AG08396 (cell line): Measurements from ENCODE around the gene ANKRD23.
"Not testable (repeated sequence)": the region's sequence is repeated elsewhere in the genome, so short reads cannot be mapped to it uniquely, and the experiment has no call there.

Experiments
- DNase-seq: peaks from one replicate; pipeline ENCODE4 v3.0.0; 2012; ENCODE audit warnings: low spot score, mixed read lengths

Gene ANKRD23

DNA sequence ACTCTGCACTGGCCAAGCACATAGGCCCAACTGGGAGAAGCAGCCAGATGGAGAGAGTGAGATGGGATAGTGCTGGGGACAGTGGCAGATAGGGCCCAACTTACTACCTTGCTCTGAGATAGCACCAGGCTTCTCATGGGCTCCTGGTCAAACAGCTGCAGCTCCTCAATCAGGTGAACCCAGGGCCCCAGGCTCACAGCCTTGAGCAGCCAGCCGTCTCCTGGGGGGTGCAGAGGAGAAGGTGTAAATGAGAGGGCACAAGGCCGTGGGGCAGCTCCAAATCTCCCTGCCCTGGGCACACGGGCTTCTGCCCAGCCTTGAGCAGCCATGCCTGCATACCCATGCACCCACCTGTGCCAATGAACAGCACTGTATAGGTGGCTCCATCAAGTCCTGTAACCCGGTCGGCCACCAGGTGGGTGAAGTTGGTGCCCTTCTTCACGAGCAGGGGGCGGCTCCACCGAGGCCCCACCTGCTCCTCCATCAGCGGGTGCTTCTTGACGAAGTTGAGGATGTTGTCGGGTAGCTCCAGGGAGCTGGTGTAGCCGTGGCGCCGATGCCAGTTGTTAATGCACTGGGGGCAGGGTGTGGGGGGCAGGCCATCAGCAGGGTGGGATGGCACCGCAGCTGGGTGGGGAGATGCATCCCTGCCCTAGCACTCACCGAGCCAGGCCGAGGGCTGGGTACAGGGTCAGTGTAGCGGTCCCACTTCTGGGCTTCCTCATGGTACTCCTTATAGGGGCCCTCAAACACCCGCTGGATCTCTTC, 19.9 kb upstream of the ANKRD23 start:
- no peak for DNase-seq

DNA sequence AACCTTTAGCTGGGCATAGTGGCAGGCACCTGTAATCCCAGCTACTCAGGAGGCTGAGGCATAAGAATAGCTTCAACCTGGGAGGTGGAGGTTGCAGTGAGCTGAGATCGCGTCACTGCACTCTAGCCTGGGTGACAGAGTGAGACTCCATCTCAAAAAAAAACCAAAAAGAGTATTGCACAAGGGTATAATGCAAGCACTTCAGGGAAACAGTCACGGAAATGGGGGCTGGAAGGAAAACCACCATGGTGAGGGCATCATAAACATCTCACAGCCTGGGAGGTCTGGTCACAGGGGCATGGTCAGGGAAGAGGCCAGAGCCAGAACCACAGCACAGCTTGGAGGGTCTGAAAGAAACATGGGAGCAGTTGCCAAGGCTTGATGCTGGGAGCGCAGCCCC, 19.2 kb upstream of the ANKRD23 start:
- not testable (repeated sequence) for DNase-seq

DNA sequence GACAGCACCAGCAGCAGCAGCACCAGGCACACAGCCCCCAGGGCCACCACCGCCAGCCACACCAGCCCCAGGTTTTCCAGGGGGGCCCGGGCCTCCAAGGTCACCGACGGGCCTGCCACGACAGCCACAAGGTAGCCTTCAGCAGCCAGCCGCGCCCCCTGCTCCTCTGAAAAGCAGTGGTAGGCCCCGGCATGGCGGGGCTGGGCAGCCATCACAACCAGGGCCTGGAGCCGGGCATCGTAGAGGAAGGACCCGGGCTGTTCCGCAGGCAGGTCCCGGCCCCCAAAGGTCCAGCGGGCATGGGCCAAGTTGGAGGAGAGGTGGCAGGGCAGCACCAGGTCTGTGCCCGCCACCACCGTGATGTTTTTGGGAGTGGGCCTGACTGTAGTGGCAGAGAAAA, 17.3 kb upstream of the ANKRD23 start:
- no peak for DNase-seq

DNA sequence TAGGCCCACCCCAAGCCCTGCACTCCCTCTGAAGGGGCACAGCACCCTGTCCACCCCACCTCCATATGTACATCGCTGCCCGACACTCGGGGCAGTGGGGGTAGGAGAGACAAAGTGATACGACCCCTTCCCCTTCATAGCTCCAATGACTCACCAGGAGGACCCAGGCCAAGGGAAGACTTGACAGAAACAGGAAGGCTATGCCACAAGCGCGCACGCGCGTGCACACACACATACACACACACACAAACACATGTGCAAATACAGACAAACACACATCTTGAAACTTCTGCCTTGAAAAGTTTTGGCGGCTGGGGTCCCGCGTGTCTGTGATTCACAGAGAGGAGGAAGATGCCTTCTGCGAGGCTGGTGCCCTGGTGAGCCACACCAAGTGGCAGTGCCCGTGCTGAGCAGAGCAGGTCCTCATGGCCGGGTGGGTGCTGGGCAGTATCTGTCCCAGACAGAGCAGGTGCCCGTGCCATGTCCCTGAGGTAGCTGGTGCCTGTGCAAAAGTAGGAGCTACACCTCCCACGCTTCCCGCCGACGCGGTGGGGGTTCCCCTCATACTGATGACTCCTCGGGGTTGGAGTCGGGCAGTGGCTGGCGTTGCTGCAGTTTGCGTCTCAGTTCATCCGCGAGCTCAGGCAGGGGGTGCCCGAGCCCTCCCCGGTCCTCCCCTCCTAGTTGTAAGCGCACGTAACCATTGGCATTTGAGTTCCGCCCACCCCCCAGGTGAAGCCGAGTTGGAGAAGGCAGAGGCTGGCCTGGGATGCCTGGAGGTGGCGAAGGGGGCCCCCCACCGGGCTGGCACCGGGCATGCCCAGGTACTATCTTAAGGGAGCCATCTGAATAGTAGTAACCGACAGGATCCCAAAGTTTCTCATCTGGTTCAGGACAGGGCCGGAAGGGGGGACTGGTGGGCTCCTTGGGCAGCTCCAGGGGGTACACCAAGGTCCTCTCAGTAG, 16.5 kb upstream of the ANKRD23 start:
- DNase-seq, result no peak

DNA sequence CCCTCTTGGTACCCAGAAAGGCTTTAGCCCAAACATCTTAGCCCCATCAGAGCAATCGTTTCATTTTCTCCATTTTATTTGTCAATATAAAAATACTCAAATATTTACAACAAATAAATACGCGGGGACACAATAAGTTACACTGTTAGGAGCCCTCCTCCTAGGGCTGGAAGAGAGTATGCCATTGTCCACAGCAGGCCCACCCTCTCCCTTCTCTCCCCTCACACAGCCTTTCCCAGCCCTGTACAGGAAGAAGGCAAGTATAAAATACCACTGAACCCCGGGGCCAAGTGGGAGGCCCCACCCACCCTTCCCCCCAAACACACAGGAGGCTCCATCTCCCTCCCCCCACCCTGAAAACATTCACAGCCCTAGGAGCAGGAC, 15.9 kb upstream of the ANKRD23 start:
- DNase-seq, result no peak

DNA sequence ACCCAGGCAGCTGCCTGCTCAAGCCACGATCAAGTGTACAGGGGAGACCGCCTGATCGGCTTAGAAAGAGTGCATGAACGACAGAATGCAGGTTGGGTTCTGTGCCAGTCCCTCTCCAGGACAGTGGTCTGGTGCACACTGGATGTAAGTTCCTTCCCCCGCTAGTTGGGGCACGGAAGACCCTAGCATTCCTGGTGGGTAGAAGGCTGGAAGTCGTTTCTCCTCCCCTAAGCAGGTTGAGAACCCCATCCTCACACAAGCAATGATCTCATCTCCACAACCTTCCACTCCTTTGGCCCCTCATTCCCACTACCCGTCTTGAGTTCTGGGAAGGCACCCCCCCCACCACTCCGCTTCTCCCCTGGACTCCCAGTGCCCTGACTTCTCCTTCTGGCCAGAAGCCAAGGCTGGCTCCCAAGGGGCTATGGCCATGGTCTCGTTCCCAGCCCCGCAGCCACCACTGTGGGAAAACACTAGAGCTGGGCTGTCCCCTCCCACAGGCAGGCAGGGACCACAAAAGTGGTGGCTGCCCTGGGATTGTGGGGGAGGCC, 15.4 kb upstream of the ANKRD23 start:
- DNase-seq, result no peak

DNA sequence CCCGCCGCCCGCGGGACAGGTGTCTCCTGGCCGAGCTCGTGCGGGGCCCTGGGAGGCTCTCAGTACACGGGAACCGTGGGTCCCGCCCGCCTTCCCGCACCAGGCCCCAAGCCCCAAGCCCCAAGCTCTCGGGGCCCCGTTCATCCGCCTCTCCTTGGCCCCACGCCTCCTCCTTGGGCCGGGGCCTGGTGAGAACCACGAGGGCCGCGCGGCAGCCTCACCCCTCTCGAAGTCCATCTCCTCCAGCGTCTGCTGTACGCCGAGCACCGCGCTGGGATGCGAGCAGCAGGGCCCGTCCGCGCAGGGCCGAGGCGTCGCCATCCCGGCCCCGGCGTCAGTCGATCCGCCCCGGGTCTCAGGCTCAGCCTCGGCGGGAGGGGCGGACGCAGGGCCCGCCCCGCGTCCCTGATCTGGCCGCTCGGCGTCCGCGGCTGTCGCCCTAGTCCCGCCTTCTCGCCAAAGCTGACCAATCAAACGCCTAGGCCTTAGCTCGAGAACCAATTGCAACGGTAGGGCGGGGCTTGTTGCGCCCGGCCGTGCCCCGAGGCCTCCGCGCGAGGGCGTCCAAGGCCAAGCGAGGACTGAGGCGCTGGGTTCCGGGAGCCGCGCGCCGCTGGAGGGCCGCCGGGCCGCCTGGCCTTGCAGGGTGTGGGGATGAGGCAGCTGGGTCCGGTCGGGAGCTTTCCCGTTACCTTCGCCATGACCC, 14.0 kb upstream of the ANKRD23 start, which contains the start of gene ANKRD39:
Gene ANKRD39, minus strand, starts transcription at position 350 of the 706 bp plus-strand sequence. Its CDS starts 29 bp downstream, at position 321.
- DNase-seq, result peak; percentile 100

DNA sequence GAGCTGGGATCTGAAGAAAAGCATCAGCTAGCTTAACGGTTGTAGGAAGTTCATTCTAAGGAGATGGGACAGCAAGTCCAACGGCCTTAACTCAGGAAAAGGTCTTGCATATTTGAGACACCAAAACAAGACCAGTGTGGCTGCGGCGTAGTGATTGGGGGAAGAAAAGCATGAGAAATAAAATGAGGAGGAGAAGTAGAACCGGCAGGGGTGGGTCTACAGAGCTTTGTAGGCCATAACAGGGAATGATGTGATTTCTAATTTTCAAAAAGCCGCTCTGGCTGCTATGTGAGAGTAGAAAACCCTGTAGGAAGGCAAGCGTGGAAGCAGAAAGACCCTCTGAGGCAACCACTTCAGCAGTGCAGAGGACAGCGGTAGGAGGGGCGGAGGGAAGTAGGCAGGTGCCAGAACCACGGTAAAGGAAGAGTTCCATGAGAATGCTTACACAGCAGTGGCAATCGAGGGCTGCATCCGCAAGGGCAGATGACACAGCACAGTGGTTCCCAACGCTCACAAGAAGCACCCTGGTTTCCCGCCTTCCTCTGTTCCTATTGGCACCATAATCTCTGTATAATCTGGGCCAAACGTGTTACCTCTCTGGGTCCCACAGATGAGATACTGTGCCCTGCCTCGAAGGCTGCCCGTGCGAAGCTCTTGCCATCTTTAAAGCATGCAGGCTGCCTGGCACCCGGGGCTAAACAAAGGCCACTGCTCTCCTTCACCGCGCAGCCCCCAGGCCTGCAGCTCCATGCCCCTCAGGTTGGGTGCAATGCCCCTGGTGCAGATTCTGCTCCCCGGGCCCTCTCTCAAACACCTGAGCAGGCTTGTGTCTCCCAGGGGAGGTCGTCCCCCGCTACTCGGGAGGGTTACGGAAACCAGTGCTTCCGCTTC, 13.2 kb upstream of the ANKRD23 start:
- DNase-seq, result no peak

DNA sequence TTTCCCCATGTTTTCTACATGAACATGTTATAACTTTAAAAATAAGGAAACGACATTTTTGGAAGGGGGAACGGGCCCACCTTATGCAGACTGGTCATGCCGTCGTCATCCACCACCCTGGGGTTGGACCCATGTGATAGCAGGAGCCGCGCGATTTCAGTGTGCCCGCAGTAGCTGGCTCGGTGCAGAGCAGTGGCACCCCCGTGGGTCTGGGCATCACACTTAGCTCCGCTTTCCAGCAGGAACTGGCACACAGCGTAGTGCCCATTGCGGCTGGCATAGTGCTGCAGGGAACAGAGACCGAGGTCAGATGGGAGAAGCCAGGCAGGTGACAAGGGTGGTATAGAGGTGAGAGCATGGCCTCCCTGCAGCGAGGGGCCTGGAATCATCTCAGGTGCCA, 9.5 kb upstream of the ANKRD23 start:
- no peak for DNase-seq

DNA sequence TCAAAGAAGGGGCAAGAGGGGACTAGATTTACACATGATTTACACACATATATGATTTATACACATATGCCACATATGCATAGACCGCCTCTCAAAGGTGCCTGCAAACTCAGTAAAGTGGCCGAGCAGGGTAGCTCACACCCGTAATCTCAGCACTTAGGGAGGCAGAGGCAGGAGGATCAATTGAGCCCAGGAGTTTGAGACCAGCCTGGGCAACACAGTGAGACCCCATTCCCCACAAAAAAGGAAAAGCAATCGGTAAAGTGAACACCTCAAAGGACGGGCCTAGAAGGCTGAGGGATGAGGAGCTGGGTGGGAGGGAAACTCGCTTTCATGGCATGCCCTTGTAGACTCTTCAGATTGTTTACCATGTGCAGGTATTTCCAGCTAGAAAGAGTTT, 8.8 kb upstream of the ANKRD23 start:
- DNase-seq, result no peak

DNA sequence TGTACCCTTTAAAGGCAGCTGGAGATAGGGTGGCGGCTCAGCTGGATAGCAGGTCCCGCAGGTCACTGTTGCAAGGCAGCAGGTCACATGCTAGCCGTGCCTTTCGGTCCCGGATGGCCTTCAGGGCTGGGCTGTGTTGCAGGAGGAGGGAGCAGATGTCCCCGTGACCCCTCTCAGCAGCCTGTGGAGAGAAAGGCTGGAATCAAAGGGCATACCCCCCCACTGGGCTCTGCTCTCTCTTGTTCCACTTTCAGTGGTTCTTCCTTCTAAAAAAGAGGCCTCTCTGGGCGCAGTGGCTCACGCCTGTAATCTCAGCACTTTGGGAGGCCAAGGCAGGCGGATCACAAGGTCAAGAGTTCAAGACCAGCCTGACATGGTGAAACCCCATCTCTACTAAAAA, 4.4 kb upstream of the ANKRD23 start:
- DNase-seq, result no peak

DNA sequence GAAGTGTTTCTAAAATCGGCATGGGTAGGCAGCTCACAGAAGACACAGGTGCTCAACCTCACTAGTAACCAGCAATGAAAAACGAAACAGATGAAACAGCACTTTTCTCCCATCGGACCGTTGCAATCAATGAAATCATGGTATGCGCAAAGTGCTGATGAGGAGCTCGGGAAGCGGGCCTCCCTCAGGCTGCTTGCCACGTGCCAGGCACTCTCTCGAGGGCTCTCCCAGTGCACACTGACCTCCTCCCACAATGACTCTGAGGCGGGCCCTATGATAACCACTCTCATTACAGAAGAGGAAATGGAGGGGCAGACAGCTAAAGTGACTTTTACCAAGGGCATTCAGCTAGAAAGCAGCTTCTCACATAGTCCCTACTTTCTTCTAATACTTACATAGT, 3.8 kb upstream of the ANKRD23 start:
- no peak for DNase-seq

DNA sequence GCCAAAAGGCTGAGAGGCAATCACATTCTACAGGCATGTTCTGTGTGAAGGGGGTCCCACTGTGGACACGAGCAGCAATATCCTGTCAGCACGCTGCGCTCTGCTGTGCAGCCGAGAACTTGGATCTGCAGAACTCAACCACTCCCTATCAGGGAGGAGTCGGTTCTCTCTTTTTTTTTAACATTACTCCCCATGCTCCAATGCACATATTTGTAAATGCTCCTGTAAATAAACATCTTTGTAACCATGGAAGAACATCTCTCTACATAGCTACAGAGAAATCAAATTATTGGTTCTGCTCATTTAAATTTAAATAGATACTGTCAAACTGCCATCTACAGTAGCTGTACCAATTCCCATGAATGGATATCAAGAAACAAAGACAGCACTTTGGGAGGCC, 3.0 kb upstream of the ANKRD23 start:
- no peak for DNase-seq

DNA sequence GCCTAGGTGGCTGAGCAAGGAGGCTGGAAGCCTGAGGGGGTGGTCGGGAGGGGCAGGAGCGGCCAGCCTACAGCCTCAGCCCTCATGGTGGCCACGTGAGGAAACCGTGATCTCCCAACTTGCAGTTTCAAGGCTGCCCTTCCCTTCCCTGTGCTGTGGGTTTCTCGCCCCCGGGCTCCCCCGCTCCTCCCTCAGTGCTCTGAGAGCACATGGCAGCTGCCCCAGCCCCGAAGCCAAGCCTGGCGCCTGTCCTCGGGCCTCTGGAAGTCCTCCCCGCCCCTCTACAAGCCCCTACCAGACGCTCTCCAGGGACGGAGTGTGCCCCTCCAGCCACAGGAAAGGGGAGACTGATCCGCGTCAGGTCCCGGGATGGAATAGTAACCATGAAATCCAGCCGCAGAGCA, 586 bp upstream of the ANKRD23 start:
- no peak for DNase-seq

DNA sequence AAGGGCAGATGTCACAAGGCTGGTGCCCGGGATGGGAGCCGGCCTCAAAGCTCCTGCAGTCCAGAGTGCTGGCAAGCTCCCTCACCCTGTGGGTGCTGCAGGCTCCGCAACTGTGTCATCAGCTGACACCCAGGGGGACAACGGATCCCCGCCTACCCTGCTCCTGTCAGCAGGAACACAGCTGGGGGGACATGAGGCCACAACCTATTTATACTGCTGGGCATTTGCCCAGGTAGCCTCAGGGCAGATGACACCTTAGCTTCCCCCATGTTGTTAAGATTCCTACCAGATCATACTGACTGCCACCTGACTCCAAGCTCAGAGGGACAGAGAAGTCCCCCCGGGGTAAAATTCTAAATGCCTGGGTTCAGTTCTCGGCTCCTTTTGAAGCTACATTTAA, 1.2 kb downstream of the ANKRD23 start:
- no peak for DNase-seq

DNA sequence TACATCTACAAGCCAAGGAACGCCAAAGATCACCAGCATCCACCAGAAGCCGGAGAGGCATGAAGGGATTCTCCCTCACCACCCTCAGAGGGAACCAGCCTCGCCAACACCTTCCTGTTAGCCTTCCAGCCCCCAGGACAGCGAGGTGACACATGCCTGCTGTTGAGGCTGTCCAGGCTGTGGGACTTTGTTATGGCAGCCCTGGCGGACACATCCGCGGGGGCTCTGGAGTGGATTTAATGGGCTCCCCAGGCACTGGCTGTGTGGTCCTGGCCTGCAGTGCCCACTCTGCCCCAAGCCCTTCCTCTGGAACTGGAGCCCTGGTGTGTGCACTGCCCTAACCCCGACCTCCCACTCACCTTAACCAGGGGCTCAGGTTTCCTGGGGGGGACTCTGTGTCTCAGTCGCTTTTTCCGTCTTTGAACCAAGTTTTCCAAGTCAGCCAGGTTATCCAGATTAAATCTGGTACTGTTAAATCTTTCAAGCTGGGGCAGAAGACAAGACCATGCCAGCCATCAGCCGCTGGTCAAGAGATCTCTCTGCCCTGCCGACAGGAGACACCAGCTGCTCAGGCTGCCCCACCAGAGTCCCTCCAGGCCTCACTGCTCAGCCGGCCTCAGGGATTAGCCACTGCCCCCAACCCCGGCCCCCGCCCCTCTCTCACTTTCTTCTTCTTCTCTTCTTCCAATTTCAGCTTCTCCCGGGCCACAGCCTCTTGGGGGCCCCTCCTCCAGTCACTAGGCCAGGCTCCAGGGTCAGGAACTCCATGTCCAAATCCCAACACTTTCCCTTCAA, 1.9 kb downstream of the ANKRD23 start:
- no peak for DNase-seq

DNA sequence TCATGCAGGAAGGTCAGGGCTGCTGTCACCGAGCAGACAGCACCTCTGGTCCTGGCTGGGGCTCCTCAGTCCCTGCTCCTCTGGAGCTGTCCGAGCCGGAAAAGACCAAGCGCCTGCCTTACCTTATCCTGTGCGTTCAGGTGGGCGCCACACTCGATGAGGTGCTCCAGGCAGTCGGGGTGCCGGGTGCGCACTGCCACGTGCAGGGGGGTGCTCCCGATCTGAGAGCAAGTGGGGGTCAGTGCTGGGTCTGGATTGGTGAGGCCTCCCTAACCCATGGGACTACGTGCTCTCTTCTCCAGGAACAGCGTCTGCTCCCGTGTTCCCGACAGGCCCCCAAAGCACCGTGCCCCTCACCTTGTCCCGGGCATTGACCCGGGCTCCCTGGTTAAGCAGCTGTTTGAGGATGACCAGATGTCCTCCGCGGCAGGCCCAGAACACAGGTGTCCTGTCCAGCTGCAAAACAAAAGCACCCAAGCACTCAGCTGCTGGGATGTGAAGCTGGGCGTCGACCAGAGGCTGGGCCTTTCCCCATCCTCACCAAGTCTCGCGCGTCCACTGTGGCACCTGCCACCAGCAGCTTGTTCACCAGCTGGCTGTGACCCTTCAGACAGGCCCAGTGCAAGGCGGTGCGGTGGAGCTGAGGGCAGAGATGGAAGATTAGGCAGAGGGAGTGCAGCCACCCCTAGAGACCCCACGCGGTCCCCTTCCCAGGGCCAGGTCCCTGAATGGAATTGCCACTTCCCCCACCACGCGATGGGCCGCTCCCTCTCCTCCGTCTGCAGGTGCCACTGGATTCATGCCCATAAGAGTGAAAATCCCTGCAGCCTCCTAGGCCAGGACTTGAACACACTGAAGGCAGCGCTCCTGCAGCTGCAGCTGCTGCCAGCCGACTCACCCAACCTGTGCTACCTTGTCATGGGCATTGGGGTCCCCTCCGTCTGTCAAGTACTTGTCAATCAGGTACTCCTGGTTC, 3.7 kb downstream of the ANKRD23 start:
- no peak for DNase-seq

DNA sequence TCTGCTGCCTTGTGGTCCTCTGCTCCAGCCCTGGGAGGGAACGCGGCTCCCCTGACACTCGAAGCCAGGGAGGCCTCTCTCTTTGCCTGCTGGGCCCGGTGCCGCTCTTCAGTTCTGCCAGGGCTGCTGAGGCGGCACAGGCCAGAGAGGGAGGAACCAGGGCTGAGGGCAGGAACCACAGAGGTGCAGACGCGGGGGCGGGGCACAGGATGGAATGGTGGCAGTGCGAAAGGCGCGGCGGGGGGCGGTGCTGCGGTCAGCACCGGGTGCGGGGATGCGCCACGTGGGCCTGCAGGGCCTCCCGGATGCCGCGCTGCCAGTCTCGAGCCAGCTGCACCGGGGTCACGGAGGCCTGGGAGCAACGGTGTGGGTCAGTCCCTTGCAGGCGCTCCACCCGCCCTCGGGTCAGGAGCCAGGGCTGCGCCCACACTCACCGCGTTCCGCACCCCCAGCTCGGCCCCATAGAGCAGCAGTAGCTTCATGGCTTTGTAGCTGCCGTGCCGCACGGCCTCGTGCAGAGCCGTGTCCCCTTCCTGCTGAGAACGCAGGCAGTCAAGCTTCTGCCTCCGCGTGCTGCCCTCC, 4.4 kb downstream of the ANKRD23 start:
- no peak for DNase-seq
